ENCODE results near the gene PSMF1.

DNA sequence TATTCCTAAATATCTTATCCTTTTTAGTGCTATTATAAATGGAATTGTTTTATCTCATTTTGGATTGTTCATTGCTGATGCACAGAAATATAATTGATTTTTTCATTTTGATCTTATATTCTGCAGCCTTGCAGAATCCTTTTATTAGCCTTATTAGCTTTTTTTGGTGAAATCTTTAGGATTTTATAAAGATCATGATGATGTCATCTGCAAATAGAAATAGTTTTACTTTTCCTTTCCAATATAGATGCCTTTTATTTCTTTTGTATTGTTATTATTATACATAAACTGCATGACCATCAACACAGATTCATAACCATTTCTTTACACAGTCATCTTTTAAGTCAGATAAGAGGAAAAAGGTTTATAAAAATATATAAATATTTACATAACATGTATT, 16.9 kb upstream of the PSMF1 start:
- no peak for TF ChIP-seq EZH2phosphoT487 (IDR thresholded peaks at IDR 0.05; ENCODE audit: low read length)
- TF ChIP-seq, protein P1, sequence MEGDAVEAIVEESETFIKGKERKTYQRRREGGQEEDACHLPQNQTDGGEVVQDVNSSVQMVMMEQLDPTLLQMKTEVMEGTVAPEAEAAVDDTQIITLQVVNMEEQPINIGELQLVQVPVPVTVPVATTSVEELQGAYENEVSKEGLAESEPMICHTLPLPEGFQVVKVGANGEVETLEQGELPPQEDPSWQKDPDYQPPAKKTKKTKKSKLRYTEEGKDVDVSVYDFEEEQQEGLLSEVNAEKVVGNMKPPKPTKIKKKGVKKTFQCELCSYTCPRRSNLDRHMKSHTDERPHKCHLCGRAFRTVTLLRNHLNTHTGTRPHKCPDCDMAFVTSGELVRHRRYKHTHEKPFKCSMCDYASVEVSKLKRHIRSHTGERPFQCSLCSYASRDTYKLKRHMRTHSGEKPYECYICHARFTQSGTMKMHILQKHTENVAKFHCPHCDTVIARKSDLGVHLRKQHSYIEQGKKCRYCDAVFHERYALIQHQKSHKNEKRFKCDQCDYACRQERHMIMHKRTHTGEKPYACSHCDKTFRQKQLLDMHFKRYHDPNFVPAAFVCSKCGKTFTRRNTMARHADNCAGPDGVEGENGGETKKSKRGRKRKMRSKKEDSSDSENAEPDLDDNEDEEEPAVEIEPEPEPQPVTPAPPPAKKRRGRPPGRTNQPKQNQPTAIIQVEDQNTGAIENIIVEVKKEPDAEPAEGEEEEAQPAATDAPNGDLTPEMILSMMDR (IDR thresholded peaks at IDR 0.05; ENCODE audit: low read length), result no peak

Measured in MM.1S (cell line).